ENCODE data around the gene TJP3.

TJP3 gene

GRCh38 chr19:3708207-3708931 is at the start of gene TJP3:
TJP3 (plus strand) TSS chr19:3708384; CDS start chr19:3728433, 20,049 bp downstream.
- no peak within 1 kb of the TSS for H3K9ac ChIP-seq (ENCODE audit: low read length)
- no peak within 1 kb of the TSS for H3K4me3 ChIP-seq (ENCODE audit: insufficient read depth, low read length, poor library complexity, severe bottlenecking)
- H3K27ac ChIP-seq (ENCODE audit: low read depth, low read length): no peak within 1 kb of the TSS
- no peak for TF ChIP-seq CTCF (IDR thresholded peaks at IDR 0.05; ENCODE audit: insufficient read depth, low read length, poor library complexity, severe bottlenecking)
- TF ChIP-seq EZH2phosphoT487 (conservative IDR thresholded peaks at IDR 0.05; ENCODE audit: low read length): no peak
- no peaks in the 10 kb centered on the region for H3K9me3 ChIP-seq (ENCODE audit: insufficient read depth, low read length)
- H3K9me2 ChIP-seq (replicated peaks; ENCODE audit: insufficient read depth, low read length): no peaks in the 10 kb centered on the region
- H2AFZ ChIP-seq (ENCODE audit: low read depth, low read length, severe bottlenecking): no peak within 1 kb of the TSS
- no peaks in the 10 kb centered on the region for H4K20me1 ChIP-seq (ENCODE audit: low read depth, low read length)
- H3K27me3 ChIP-seq (ENCODE audit: low read length): no peaks in the 10 kb centered on the region
- H3F3A ChIP-seq (ENCODE audit: insufficient read depth): no peaks in the 10 kb centered on the region
- no peaks in the 10 kb centered on the region for H3K36me3 ChIP-seq (ENCODE audit: low read length)
- no peaks in the 10 kb centered on the region for H3K79me2 ChIP-seq (ENCODE audit: insufficient read depth, low read length)
- H3K4me2 ChIP-seq (ENCODE audit: low read depth, low read length, poor library complexity, severe bottlenecking): no peak within 1 kb of the TSS

- Histone ChIP-seq H3K27me3 (ENCODE audit: low read length) (no peaks in the 10 kb centered on the region), H3F3A (ENCODE audit: insufficient read depth) (no peaks in the 10 kb centered on the region), H3K9ac (ENCODE audit: low read length) (no peak overlapping the region), H2AFZ (ENCODE audit: low read depth, low read length, severe bottlenecking) (no peak overlapping the region), H3K27ac (ENCODE audit: low read depth, low read length) (no peak overlapping the region), H3K4me3 (ENCODE audit: insufficient read depth, low read length, poor library complexity, severe bottlenecking) (no peak overlapping the region), H3K4me2 (ENCODE audit: low read depth, low read length, poor library complexity, severe bottlenecking) (no peak overlapping the region), H3K79me2 (ENCODE audit: insufficient read depth, low read length) (no peaks in the 10 kb centered on the region), H3K9me2 (replicated peaks; ENCODE audit: insufficient read depth, low read length) (no peaks in the 10 kb centered on the region), H3K36me3 (ENCODE audit: low read length) (no peaks in the 10 kb centered on the region), H4K20me1 (ENCODE audit: low read depth, low read length) (no peaks in the 10 kb centered on the region), H3K9me3 (ENCODE audit: insufficient read depth, low read length) (no peaks in the 10 kb centered on the region)
- TF ChIP-seq CTCF (IDR thresholded peaks at IDR 0.05; ENCODE audit: insufficient read depth, low read length, poor library complexity, severe bottlenecking) (no peak), EZH2phosphoT487 (conservative IDR thresholded peaks at IDR 0.05; ENCODE audit: low read length) (no peak)
Observed at GRCh38 chr19:3658870-3659745, 49.1 kb upstream of the TJP3 start.

- Histone ChIP-seq H4K20me1 (ENCODE audit: low read depth, low read length) (no peaks in the 10 kb centered on the region), H3K4me2 (ENCODE audit: low read depth, low read length, poor library complexity, severe bottlenecking) (no peak overlapping the region), H3K9me2 (replicated peaks; ENCODE audit: insufficient read depth, low read length) (no peaks in the 10 kb centered on the region), H2AFZ (ENCODE audit: low read depth, low read length, severe bottlenecking) (no peak overlapping the region), H3K79me2 (ENCODE audit: insufficient read depth, low read length) (no peaks in the 10 kb centered on the region), H3K4me3 (ENCODE audit: insufficient read depth, low read length, poor library complexity, severe bottlenecking) (no peak overlapping the region), H3K27ac (ENCODE audit: low read depth, low read length) (no peak overlapping the region), H3K9ac (ENCODE audit: low read length) (no peak overlapping the region), H3K27me3 (ENCODE audit: low read length) (no peaks in the 10 kb centered on the region), H3F3A (ENCODE audit: insufficient read depth) (no peaks in the 10 kb centered on the region), H3K9me3 (ENCODE audit: insufficient read depth, low read length) (no peaks in the 10 kb centered on the region), H3K36me3 (ENCODE audit: low read length) (no peaks in the 10 kb centered on the region)
- TF ChIP-seq CTCF (IDR thresholded peaks at IDR 0.05; ENCODE audit: insufficient read depth, low read length, poor library complexity, severe bottlenecking): no peak
- TF ChIP-seq EZH2phosphoT487 (conservative IDR thresholded peaks at IDR 0.05; ENCODE audit: low read length): no peak
Observed at GRCh38 chr19:3659746-3660112, 48.5 kb upstream of the TJP3 start.
